Liver (tissue), 9 donors: Measurements from ENCODE around the gene MARVELD1. TPM values are rescaled to one million over a fixed set of nuclear protein-coding genes. Genes with fewer than 3 reads are reported as not detected.

Experiments used
- DNase-seq: peaks from one replicate; pipeline ENCODE4 v3.0.0-alpha.2; 2017; ENCODE audit warnings: low spot score
- H3K27ac ChIP-seq, 2 donors: one replicate each; pipeline ENCODE4 v1.7.0; 2013; ENCODE audit warnings: inconsistent platforms in 2 of 2, low read length in 2 of 2, control low read depth in 1 of 2, low read depth in 1 of 2, mild to moderate bottlenecking in 1 of 2
- H3K27me3 ChIP-seq, 4 donors: one replicate each; pipeline versions ENCODE4 v1.6.1 to v1.7.0; 2013; ENCODE audit warnings: low read length in 3 of 4, inconsistent platforms in 1 of 4, mild to moderate bottlenecking in 1 of 4, moderate library complexity in 1 of 4; ENCODE audit not compliant: control insufficient read depth in 4 of 4, insufficient read depth in 4 of 4
- H3K36me3 ChIP-seq, 4 donors: one replicate each; pipeline versions ENCODE4 v1.6.1 to v1.7.0; 2013; ENCODE audit warnings: low read length in 3 of 4, mild to moderate bottlenecking in 3 of 4, low read depth in 1 of 4, moderate library complexity in 1 of 4; ENCODE audit not compliant: control insufficient read depth in 4 of 4, insufficient read depth in 3 of 4
- H3K4me1 ChIP-seq, 4 donors: one replicate each; pipeline versions ENCODE4 v1.6.1 to v1.7.0; 2013; ENCODE audit warnings: low read length in 3 of 4, mild to moderate bottlenecking in 3 of 4, moderate library complexity in 1 of 4; ENCODE audit not compliant: control insufficient read depth in 4 of 4, insufficient read depth in 4 of 4
- H3K4me3 ChIP-seq, 3 donors: one replicate each; pipeline versions ENCODE4 v1.6.1 to v1.7.0; 2013; ENCODE audit warnings: low read length in 3 of 3, control low read depth in 1 of 3, low read depth in 1 of 3, mild to moderate bottlenecking in 1 of 3
- H3K9ac ChIP-seq, 2 donors: one replicate each; pipeline ENCODE4 v1.7.0; 2013; ENCODE audit warnings: low read length in 2 of 2, mild to moderate bottlenecking in 2 of 2, moderate library complexity in 2 of 2, control low read depth in 1 of 2, low read depth in 1 of 2
- H3K9me3 ChIP-seq, 4 donors: one replicate each; pipeline versions ENCODE4 v1.6.1 to v1.7.0; 2013; ENCODE audit warnings: low read length in 3 of 4; ENCODE audit not compliant: control insufficient read depth in 4 of 4
- FOXA1 ChIP-seq: IDR thresholded peaks from 2 replicates; pipeline ENCODE4 v1.6.1; 2016; ENCODE audit warnings: antibody characterized with exemption
- FOXA2 ChIP-seq: IDR thresholded peaks from 2 replicates; pipeline ENCODE4 v1.6.1; 2016; ENCODE audit warnings: antibody characterized with exemption
- GABPA ChIP-seq, 2 donors: IDR thresholded peaks in 1 of 2; conservative IDR thresholded peaks in 1 of 2; 2 replicates each; pipeline ENCODE4 v1.6.1; 2016; ENCODE audit warnings: antibody characterized with exemption in 2 of 2, mild to moderate bottlenecking in 1 of 2, moderate library complexity in 1 of 2
- HNF4G ChIP-seq: IDR thresholded peaks from 2 replicates; pipeline ENCODE4 v1.6.1; 2016; ENCODE audit warnings: antibody characterized with exemption
- JUND ChIP-seq, 2 donors: IDR thresholded peaks; 2 replicates each; pipeline ENCODE4 v1.6.1; 2016; ENCODE audit warnings: antibody characterized with exemption in 2 of 2
- NR2F2 ChIP-seq: IDR thresholded peaks from 2 replicates; pipeline ENCODE4 v1.6.1; 2016; ENCODE audit warnings: antibody characterized with exemption
- RAD21 ChIP-seq, 2 donors: IDR thresholded peaks; 2 replicates each; pipeline ENCODE4 v1.6.1; 2016; ENCODE audit warnings: antibody characterized with exemption in 2 of 2, mild to moderate bottlenecking in 2 of 2
- RXRA ChIP-seq, 2 donors: IDR thresholded peaks; 2 replicates each; pipeline ENCODE4 v1.6.1; 2017 to 2018; ENCODE audit warnings: antibody characterized with exemption in 2 of 2, mild to moderate bottlenecking in 1 of 2
- SP1 ChIP-seq: IDR thresholded peaks from 2 replicates; pipeline ENCODE4 v1.6.1; 2018; ENCODE audit warnings: antibody characterized with exemption, mild to moderate bottlenecking
- YY1 ChIP-seq: IDR thresholded peaks from 2 replicates; pipeline ENCODE4 v1.6.1; 2016; ENCODE audit warnings: antibody characterized with exemption, mild to moderate bottlenecking
- WGBS: extraction: QIAGEN DNeasy Blood & Tissue Kit; methylation state at CpG from one replicate; pipeline ENCODE4 v1.1.7; 2013; 5-methylcytosine and 5-hydroxymethylcytosine counted together
- polyA plus RNA-seq, 2 donors: library from polyadenylated mRNA; stranded (reverse) in 1 of 2; unstranded in 1 of 2; fragments of 200-250 nt in 1 of 2; fragments of >200 nt in 1 of 2; fragmentation: Nextera tagmentation in 1 of 2; extraction: Ambion mirVana in 1 of 2; gene quantifications; one replicate each; pipeline versions ENCODE4 v1.2.1 to v1.2.3, GENCODE V29; 2013 to 2015
- total RNA-seq, 2 donors: library from RNA; depleted of rRNA; stranded (reverse); fragments of >200 nt; gene quantifications; one replicate each; pipeline ENCODE4 v1.2.3, GENCODE V29; 2014
- TF ChIP-seq, protein P1 (sequence below): IDR thresholded peaks from 2 replicates; pipeline ENCODE4 v1.6.1; 2016; ENCODE audit warnings: antibody characterized with exemption, mild to moderate bottlenecking
- TF ChIP-seq, protein P2 (sequence below): IDR thresholded peaks from 2 replicates; pipeline ENCODE4 v1.6.1; 2016; ENCODE audit warnings: antibody characterized with exemption
- TF ChIP-seq, protein P3 (sequence below): IDR thresholded peaks from 2 replicates; pipeline ENCODE4 v1.6.1; 2016; ENCODE audit warnings: antibody characterized with exemption
- donor health status: healthy.
- donor health status: healthy.
- donor health status: healthy.
- donor health status: healthy.
- donor health status: healthy.

Gene MARVELD1
- total and polyA plus RNA-seq, 4 donors = 0.72 to 3.3 (median 2.8) TPM

DNA sequence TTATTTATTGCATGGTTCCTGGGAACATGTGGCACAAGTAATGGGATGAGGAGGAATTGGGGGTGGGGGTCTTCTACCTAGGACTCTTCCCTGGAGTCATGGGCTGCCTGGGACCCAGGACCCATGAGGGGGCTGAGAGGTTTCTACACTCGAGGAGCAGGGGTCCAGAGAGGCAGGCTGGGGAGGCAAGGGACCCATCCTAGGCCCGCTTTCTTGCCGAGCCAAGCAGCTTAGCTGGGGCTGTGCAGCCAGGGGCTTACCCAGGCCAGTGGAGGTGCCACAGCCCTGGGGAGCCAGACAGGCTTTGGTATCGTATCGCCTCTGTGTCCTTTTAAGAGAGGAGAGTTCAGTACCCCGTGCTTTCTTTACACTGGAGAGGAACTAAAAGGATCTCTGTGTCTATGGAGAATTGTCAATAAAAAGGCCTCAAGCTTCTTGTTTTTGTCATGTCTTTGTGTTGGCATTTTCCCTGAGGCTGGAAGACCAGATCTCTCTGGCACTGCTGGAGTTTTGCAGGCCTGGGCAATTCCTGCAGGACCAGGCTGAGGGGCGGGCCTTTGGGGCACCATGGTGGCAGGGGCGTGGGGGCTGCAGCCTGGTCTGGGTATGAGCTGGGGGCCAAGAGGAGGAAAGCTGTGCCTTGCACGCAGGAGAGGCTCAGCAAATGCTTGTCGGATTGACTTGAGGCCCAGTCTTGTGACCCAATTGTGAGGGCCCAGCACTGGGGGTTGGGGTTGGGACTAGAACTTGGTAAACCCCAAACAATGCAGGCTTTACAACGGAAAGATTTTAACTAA lies 47.1 kb downstream of the MARVELD1 start:
- Histone ChIP-seq H3K4me1 (no peaks in the 10 kb centered on the region), H3K9ac (no peak overlapping the region), H3K9me3 (no peaks in the 10 kb centered on the region), H3K27me3 (no peaks in the 10 kb centered on the region), H3K27ac (no peak overlapping the region), H3K4me3 (no peak overlapping the region), H3K36me3 (peaks cover 23 to 42% (median 26%) of the 10 kb centered on the region in 4 donors)
- DNase-seq = no peak
- no peak for TF ChIP-seq HNF4G
- 96% methylated on average over 11 of the region's 11 CpGs for WGBS

DNA sequence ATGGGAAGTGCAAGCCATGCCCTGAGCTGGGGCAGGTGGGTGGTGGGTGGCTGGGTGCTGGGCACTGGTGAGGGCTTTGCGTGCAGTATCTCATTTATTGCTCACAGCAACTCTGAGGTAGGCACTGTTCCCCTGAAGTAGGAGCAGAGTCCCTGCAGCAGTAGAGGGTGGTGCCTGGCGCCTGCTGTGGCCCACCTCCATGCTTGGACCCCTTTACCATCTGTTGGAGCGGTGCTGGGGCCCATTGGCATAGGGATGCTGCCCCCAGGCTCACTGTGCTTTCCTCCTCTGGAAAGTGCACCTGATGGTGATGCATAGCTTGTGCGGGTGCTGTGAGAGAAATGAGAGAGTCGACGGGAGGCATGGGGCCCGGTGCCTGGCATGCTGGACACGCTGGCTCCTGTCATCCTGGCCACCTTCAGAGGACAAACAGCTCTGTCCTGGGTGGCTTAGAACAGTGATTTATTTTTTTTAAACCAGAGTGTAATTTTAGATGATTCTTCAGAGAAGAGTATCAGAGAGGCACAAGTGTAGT lies 47.9 kb downstream of the MARVELD1 start:
- 96% methylated on average over 8 of the region's 8 CpGs for WGBS
- Histone ChIP-seq H3K4me3 (no peak overlapping the region), H3K9me3 (no peaks in the 10 kb centered on the region), H3K4me1 (no peaks in the 10 kb centered on the region), H3K36me3 (peaks cover 17 to 35% (median 23%) of the 10 kb centered on the region in 4 donors), H3K27ac (no peak overlapping the region), H3K9ac (no peak overlapping the region), H3K27me3 (no peaks in the 10 kb centered on the region)
- DNase-seq = no peak
- TF ChIP-seq, protein P1, sequence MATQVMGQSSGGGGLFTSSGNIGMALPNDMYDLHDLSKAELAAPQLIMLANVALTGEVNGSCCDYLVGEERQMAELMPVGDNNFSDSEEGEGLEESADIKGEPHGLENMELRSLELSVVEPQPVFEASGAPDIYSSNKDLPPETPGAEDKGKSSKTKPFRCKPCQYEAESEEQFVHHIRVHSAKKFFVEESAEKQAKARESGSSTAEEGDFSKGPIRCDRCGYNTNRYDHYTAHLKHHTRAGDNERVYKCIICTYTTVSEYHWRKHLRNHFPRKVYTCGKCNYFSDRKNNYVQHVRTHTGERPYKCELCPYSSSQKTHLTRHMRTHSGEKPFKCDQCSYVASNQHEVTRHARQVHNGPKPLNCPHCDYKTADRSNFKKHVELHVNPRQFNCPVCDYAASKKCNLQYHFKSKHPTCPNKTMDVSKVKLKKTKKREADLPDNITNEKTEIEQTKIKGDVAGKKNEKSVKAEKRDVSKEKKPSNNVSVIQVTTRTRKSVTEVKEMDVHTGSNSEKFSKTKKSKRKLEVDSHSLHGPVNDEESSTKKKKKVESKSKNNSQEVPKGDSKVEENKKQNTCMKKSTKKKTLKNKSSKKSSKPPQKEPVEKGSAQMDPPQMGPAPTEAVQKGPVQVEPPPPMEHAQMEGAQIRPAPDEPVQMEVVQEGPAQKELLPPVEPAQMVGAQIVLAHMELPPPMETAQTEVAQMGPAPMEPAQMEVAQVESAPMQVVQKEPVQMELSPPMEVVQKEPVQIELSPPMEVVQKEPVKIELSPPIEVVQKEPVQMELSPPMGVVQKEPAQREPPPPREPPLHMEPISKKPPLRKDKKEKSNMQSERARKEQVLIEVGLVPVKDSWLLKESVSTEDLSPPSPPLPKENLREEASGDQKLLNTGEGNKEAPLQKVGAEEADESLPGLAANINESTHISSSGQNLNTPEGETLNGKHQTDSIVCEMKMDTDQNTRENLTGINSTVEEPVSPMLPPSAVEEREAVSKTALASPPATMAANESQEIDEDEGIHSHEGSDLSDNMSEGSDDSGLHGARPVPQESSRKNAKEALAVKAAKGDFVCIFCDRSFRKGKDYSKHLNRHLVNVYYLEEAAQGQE = no peak
- TF ChIP-seq, protein P2, sequence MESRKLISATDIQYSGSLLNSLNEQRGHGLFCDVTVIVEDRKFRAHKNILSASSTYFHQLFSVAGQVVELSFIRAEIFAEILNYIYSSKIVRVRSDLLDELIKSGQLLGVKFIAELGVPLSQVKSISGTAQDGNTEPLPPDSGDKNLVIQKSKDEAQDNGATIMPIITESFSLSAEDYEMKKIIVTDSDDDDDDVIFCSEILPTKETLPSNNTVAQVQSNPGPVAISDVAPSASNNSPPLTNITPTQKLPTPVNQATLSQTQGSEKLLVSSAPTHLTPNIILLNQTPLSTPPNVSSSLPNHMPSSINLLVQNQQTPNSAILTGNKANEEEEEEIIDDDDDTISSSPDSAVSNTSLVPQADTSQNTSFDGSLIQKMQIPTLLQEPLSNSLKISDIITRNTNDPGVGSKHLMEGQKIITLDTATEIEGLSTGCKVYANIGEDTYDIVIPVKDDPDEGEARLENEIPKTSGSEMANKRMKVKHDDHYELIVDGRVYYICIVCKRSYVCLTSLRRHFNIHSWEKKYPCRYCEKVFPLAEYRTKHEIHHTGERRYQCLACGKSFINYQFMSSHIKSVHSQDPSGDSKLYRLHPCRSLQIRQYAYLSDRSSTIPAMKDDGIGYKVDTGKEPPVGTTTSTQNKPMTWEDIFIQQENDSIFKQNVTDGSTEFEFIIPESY = no peak
- TF ChIP-seq RXRA (IDR thresholded peaks at IDR 0.05) (no peak), GABPA (IDR thresholded peaks at IDR 0.05 in 1 of 2, conservative IDR thresholded peaks at IDR 0.05 in 1 of 2) (no peak), SP1 (no peak), NR2F2 (no peak)

DNA sequence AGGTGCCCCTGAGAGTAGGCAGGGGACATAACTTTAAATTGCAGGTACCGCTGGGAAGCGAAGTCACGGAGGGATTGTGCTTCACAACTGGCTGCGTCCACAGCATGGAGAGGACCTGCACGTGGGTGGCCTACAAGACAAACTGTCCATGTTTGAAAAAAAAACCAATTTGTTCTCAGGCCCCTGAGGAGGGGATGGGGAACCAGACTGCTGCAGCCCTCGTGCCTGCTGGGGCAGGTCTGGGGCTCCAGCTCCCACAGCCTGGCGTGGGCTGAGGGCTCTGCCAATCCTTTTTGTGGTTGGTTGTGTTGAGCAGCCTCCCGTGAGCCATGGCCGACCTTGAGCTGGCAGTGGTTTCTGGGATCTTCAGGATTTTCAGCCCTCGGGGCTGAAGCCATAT lies 48.5 kb downstream of the MARVELD1 start:
- no peaks in the 10 kb centered on the region for H3K9me3 ChIP-seq
- H3K27ac ChIP-seq = no peak overlapping the region
- H3K4me1 ChIP-seq = no peaks in the 10 kb centered on the region
- H3K9ac ChIP-seq = no peak overlapping the region
- H3K27me3 ChIP-seq = no peaks in the 10 kb centered on the region
- peaks cover 12 to 29% (median 18%) of the 10 kb centered on the region in 4 donors for H3K36me3 ChIP-seq
- DNase-seq = no peak
- H3K4me3 ChIP-seq = no peak overlapping the region
- WGBS = 96% methylated on average over 10 of the region's 10 CpGs
- TF ChIP-seq, protein P3, sequence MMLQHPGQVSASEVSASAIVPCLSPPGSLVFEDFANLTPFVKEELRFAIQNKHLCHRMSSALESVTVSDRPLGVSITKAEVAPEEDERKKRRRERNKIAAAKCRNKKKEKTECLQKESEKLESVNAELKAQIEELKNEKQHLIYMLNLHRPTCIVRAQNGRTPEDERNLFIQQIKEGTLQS = no peak
- no peak for TF ChIP-seq JUND (IDR thresholded peaks at IDR 0.05)
- TF ChIP-seq, protein P2 = no peak
- no peak for TF ChIP-seq HNF4G
- no peak for TF ChIP-seq YY1
- TF ChIP-seq, protein P1 = no peak
- no peak for TF ChIP-seq FOXA1
- TF ChIP-seq GABPA (IDR thresholded peaks at IDR 0.05 in 1 of 2, conservative IDR thresholded peaks at IDR 0.05 in 1 of 2) = no peak
- no peak for TF ChIP-seq RAD21 (IDR thresholded peaks at IDR 0.05)
- TF ChIP-seq FOXA2 = no peak
